HepG2 (cell line): ENCODE measurements around the gene CCT4. TPM values are rescaled to one million over a fixed set of nuclear protein-coding genes. Genes with fewer than 3 reads are reported as not detected.

Experiments used
- ARNT2 ChIP-seq: sonication (generic); formaldehyde crosslinking; IDR thresholded peaks from 2 replicates; pipeline ENCODE4 v1.8.0; 2022; ENCODE audit warnings: mild to moderate bottlenecking, low read depth, missing genetic modification reagents, moderate library complexity
- BORCS8-MEF2B ChIP-seq: sonication (generic); formaldehyde crosslinking; IDR thresholded peaks from 2 replicates; pipeline ENCODE4 v1.8.0; 2022; ENCODE audit warnings: mild to moderate bottlenecking, missing genetic modification reagents
- CBFB ChIP-seq: sonication (generic); formaldehyde crosslinking; IDR thresholded peaks from 2 replicates; pipeline ENCODE4 v1.4.0; 2020; ENCODE audit warnings: missing genetic modification reagents
- EHMT2 ChIP-seq: fragments of 200-600 bp; sonication (generic); IDR thresholded peaks from 2 replicates; pipeline ENCODE4 v1.7.0; 2017; ENCODE audit warnings: antibody characterized with exemption, low read depth, low read length, borderline replicate concordance
- GPN1 ChIP-seq: sonication (generic); formaldehyde crosslinking; IDR thresholded peaks from 2 replicates; pipeline ENCODE4 v1.5.1; 2020; ENCODE audit warnings: missing genetic modification reagents, borderline replicate concordance
- HDAC2 ChIP-seq: sonication (generic); formaldehyde crosslinking; IDR thresholded peaks from 2 replicates; pipeline ENCODE4 v1.4.0; 2020; ENCODE audit warnings: missing genetic modification reagents
- HIVEP1 ChIP-seq: sonication (generic); formaldehyde crosslinking; IDR thresholded peaks from 2 replicates; pipeline ENCODE4 v1.4.0; 2020; ENCODE audit warnings: mild to moderate bottlenecking, missing genetic modification reagents
- MAFG ChIP-seq: sonication (generic); formaldehyde crosslinking; IDR thresholded peaks from 2 replicates; pipeline ENCODE4 v1.5.1; 2020; ENCODE audit warnings: mild to moderate bottlenecking, missing genetic modification reagents
- MBNL3 ChIP-seq: fragments of 250-450 bp; sonication (Bioruptor Pico); conservative IDR thresholded peaks from 2 replicates; pipeline ENCODE4 v1.8.0; 2022; ENCODE audit warnings: mild to moderate bottlenecking, inconsistent platforms
- MTF2 ChIP-seq: sonication (generic); formaldehyde crosslinking; IDR thresholded peaks from 2 replicates; pipeline ENCODE4 v1.5.0; 2020; ENCODE audit warnings: missing genetic modification reagents, borderline replicate concordance
- PAWR ChIP-seq: sonication (generic); formaldehyde crosslinking; IDR thresholded peaks from 2 replicates; pipeline ENCODE4 v1.4.0; 2020; ENCODE audit warnings: missing genetic modification reagents, mild to moderate bottlenecking, borderline replicate concordance
- RAD21 ChIP-seq: fragments of 450-650 bp; formaldehyde crosslinking; IDR thresholded peaks from 2 replicates; pipeline ENCODE4 v1.5.0; 2020; ENCODE audit warnings: mild to moderate bottlenecking
- RARG ChIP-seq: sonication (generic); formaldehyde crosslinking; IDR thresholded peaks from 2 replicates; pipeline ENCODE4 v1.4.0; 2020; ENCODE audit warnings: low read depth, mild to moderate bottlenecking, missing genetic modification reagents
- SIX4 ChIP-seq: sonication (generic); formaldehyde crosslinking; IDR thresholded peaks from 2 replicates; pipeline ENCODE4 v1.4.0; 2020; ENCODE audit warnings: missing genetic modification reagents
- ZMYM3 ChIP-seq: sonication (generic); formaldehyde crosslinking; IDR thresholded peaks from 2 replicates; pipeline ENCODE4 v1.5.1; 2020; ENCODE audit warnings: mild to moderate bottlenecking, missing genetic modification reagents
- ZNF674 ChIP-seq: sonication (generic); formaldehyde crosslinking; IDR thresholded peaks from 2 replicates; pipeline ENCODE4 v1.5.0; 2020; ENCODE audit warnings: low read depth, mild to moderate bottlenecking, missing genetic modification reagents
- ZNF747 ChIP-seq: sonication (generic); formaldehyde crosslinking; IDR thresholded peaks from 2 replicates; pipeline ENCODE4 v1.8.1; 2023; ENCODE audit warnings: missing genetic modification reagents, mild to moderate bottlenecking, borderline replicate concordance
- ZNF776 ChIP-seq: sonication (generic); formaldehyde crosslinking; IDR thresholded peaks from 2 replicates; pipeline ENCODE4 v1.4.0; 2020; ENCODE audit warnings: mild to moderate bottlenecking, missing genetic modification reagents
- polyA plus RNA-seq, 8 experiments: library from polyadenylated mRNA; depleted of rRNA in 3 of 8; stranded (reverse) in 7 of 8; unstranded in 1 of 8; fragments of >200 nt; fragmentation: Illumina TruSeq in 4 of 8; extraction: Trizol in 4 of 8; gene quantifications; 2 replicates each; pipeline versions ENCODE4 v1.2.1 to v1.2.3, GENCODE V29; 2011 to 2016; ENCODE audit warnings: low read depth in 4 of 8, missing spikeins in 1 of 8, mixed read lengths in 1 of 8; ENCODE audit not compliant: insufficient read depth in 1 of 8
- total RNA-seq, 5 experiments: library from RNA; depleted of rRNA; stranded (reverse); fragments of >200 nt; fragmentation: Illumina TruSeq; extraction: Trizol; gene quantifications; 2 replicates each; pipeline ENCODE4 v1.2.3, GENCODE V29; 2016; ENCODE audit warnings: low read depth in 1 of 5
- TF ChIP-seq, protein P1 (sequence below): sonication (generic); formaldehyde crosslinking; IDR thresholded peaks from 2 replicates; pipeline ENCODE4 v1.4.0; 2020; ENCODE audit warnings: mild to moderate bottlenecking, missing genetic modification reagents
- TF ChIP-seq, protein P2 (sequence below): sonication (generic); formaldehyde crosslinking; IDR thresholded peaks from 2 replicates; pipeline ENCODE4 v1.8.1; 2023; ENCODE audit warnings: mild to moderate bottlenecking, moderate library complexity, missing genetic modification reagents
- TF ChIP-seq, protein P3 (sequence below): IDR thresholded peaks from 2 replicates; pipeline ENCODE4 v1.6.1; 2016
- TF ChIP-seq, protein P4 (sequence below): sonication (generic); formaldehyde crosslinking; IDR thresholded peaks from 2 replicates; pipeline ENCODE4 v1.9.0; 2022; ENCODE audit warnings: missing genetic modification reagents, mild to moderate bottlenecking, borderline replicate concordance
- TF ChIP-seq, protein P5 (sequence below): sonication (generic); formaldehyde crosslinking; IDR thresholded peaks from 2 replicates; pipeline ENCODE4 v1.4.0; 2020; ENCODE audit warnings: missing genetic modification reagents, borderline replicate concordance

CCT4 gene
- total and polyA plus RNA-seq, 2 of the 13 experiments (the other 11 are each of a cell fraction or from before 2014, with no cell fraction given) = 138 to 340 TPM

DNA sequence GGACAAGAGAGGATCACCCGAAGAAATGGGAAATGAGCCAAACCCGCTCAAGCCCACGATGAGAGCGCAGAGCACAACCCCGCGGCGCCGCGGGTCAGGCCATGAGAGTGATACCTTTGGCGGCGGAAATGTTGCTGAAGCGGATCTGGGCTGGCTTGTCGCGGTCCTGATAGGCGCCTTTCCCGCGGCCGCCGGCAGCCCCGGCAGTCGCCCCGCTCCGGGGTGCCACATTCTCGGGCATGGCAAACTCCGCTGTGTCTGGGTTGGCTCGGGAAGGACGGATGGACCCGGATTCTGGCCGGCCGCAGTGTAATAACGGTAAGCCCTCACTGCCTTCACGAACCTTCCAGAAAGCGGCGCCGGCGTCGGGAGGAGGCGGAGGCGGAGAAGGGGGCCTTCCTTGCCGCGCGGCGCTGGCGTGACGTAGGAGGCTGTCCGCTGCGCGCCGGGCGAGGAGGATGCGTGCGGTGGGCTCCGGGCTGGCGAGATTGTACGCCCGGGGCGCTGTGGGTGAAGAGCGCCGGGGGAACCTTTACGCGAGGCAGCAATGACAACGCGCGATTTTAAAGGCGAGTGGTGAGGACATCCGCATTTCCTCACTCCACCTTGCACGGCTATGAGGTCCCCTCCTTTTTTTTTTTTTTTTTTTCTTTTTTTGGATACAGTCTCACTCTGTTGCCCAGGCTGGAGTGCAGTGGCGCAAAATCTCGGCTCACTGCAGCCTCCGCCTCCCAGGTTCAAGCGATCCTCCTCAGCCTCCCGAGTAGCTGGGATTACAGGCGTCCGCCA, at the start of gene CCT4 (continued):
- peak; percentile 64 for TF ChIP-seq RAD21 (CRISPR knock-in tag)
- peak; percentile 95; the same call in 1 of the 2 replicates for TF ChIP-seq HIVEP1 (CRISPR knock-in tag)
- TF ChIP-seq PAWR (CRISPR knock-in tag) = peak; percentile 97; the same call in 1 of the 2 replicates
- peak; percentile 78 for TF ChIP-seq SIX4 (CRISPR knock-in tag)
- TF ChIP-seq MAFG (CRISPR knock-in tag) = no peak
- TF ChIP-seq ZMYM3 (CRISPR knock-in tag) = peak; percentile 84; the same call in 1 of the 2 replicates
- no peak for TF ChIP-seq EHMT2
- TF ChIP-seq MBNL3 (CRISPR knock-in tag) = no peak
- TF ChIP-seq HDAC2 (CRISPR knock-in tag) = peak; percentile 97
- TF ChIP-seq, protein P1, sequence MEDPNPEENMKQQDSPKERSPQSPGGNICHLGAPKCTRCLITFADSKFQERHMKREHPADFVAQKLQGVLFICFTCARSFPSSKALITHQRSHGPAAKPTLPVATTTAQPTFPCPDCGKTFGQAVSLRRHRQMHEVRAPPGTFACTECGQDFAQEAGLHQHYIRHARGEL (CRISPR knock-in tag) = no peak
- peak; percentile 99 for TF ChIP-seq BORCS8-MEF2B (CRISPR knock-in tag)
- no peak; the same call in 1 of the 2 replicates for TF ChIP-seq ZNF776
- TF ChIP-seq ZNF674 = no peak
- peak; percentile 99 for TF ChIP-seq ZNF747 (CRISPR knock-in tag)
- TF ChIP-seq, protein P2, sequence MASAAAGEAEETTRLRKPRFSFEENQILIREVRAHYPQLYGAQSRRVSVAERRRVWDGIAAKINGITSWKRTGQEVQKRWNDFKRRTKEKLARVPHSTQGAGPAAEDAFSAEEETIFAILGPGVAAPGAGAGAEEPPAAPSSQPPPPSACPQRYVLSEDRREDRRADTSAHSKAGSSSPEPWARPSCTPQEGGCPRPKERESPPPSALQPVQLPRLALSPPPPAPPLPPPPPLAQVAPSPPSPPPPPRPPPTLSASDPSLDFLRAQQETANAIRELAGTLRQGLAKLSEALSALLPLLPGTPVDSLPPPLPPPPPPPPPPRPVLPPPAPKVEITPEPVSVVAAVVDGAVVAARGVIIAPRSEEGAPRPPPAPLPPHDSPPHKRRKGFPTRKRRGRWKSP (CRISPR knock-in tag) = peak; percentile 97
- peak; percentile 94; the same call in 1 of the 2 replicates for TF ChIP-seq ARNT2 (CRISPR knock-in tag)
- TF ChIP-seq, protein P3, sequence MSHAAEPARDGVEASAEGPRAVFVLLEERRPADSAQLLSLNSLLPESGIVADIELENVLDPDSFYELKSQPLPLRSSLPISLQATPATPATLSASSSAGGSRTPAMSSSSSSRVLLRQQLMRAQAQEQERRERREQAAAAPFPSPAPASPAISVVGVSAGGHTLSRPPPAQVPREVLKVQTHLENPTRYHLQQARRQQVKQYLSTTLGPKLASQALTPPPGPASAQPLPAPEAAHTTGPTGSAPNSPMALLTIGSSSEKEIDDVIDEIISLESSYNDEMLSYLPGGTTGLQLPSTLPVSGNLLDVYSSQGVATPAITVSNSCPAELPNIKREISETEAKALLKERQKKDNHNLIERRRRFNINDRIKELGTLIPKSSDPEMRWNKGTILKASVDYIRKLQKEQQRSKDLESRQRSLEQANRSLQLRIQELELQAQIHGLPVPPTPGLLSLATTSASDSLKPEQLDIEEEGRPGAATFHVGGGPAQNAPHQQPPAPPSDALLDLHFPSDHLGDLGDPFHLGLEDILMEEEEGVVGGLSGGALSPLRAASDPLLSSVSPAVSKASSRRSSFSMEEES = no peak; the same call in 1 of the 2 replicates
- TF ChIP-seq, protein P4, sequence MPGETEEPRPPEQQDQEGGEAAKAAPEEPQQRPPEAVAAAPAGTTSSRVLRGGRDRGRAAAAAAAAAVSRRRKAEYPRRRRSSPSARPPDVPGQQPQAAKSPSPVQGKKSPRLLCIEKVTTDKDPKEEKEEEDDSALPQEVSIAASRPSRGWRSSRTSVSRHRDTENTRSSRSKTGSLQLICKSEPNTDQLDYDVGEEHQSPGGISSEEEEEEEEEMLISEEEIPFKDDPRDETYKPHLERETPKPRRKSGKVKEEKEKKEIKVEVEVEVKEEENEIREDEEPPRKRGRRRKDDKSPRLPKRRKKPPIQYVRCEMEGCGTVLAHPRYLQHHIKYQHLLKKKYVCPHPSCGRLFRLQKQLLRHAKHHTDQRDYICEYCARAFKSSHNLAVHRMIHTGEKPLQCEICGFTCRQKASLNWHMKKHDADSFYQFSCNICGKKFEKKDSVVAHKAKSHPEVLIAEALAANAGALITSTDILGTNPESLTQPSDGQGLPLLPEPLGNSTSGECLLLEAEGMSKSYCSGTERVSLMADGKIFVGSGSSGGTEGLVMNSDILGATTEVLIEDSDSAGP = peak; percentile 97
- 0 out of 2 replicates have a peak, but pooled peaks have one; percentile 23 for TF ChIP-seq GPN1
- peak; percentile 96 for TF ChIP-seq CBFB
- TF ChIP-seq MTF2 = peak; percentile 93
- peak; percentile 93; the same call in 1 of the 2 replicates for TF ChIP-seq RARG
- TF ChIP-seq, protein P5, sequence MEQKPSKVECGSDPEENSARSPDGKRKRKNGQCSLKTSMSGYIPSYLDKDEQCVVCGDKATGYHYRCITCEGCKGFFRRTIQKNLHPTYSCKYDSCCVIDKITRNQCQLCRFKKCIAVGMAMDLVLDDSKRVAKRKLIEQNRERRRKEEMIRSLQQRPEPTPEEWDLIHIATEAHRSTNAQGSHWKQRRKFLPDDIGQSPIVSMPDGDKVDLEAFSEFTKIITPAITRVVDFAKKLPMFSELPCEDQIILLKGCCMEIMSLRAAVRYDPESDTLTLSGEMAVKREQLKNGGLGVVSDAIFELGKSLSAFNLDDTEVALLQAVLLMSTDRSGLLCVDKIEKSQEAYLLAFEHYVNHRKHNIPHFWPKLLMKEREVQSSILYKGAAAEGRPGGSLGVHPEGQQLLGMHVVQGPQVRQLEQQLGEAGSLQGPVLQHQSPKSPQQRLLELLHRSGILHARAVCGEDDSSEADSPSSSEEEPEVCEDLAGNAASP (CRISPR knock-in tag) = peak; percentile 82; the same call in 1 of the 2 replicates
